B cell (primary cell): Measurements from ENCODE around the gene HOXB8. TPM values are rescaled to one million over a fixed set of nuclear protein-coding genes. Genes with fewer than 3 reads are reported as not detected.

Experiments
- ATAC-seq: fragments of 200-7000 bp; cut with Tn5 transposase; one replicate; pipeline ENCODE4 v1.10.0; 2021; ENCODE audit warnings: low read depth, mild to moderate bottlenecking, moderate number of reproducible peaks, moderate library complexity
- CTCF ChIA-PET: fragments of 350-600 bp; sonication (Branson Sonifier 250); formaldehyde crosslinking; loops from one replicate; lab custom pipeline; 2021; ENCODE audit warnings: antibody characterized with exemption, inconsistent platforms; lab: Charles Lee
- POLR2A ChIA-PET: fragments of 350-600 bp; sonication (Branson Sonifier 250); formaldehyde crosslinking; loops from one replicate; lab custom pipeline; 2021; ENCODE audit warnings: antibody characterized with exemption; lab: Charles Lee
- DNase-seq: peaks from one replicate; pipeline ENCODE4 v3.0.0; 2013
- H2AFZ ChIP-seq: 2 replicates; pipeline ENCODE4 v1.6.1; 2012; ENCODE audit warnings: mild to moderate bottlenecking, low read depth, low read length; ENCODE audit not compliant: insufficient read depth, poor library complexity, severe bottlenecking
- H3K27ac ChIP-seq, 2 donors: 1 replicate in 1 of 2; 2 replicates in 1 of 2; pipeline ENCODE4 v1.5.1; 2012 to 2013; ENCODE audit warnings: low read length in 2 of 2, mild to moderate bottlenecking in 2 of 2, moderate library complexity in 1 of 2
- H3K27me3 ChIP-seq, 4 experiments: fragments of 200-600 bp in 1 of 4; sonication (generic) in 1 of 4; replicated peaks in 1 of 4; 1 replicate in 2 of 4; 2 replicates in 2 of 4; pipeline versions ENCODE4 v1.6.1 to v1.7.0; 2013 to 2016; ENCODE audit warnings: low read length in 3 of 4, mild to moderate bottlenecking in 2 of 4, mixed read lengths in 1 of 4, moderate library complexity in 1 of 4; ENCODE audit not compliant: insufficient read depth in 4 of 4, control insufficient read depth in 3 of 4; ENCODE audit errors: control extremely low read depth in 1 of 4
- H3K36me3 ChIP-seq, 2 experiments: replicated peaks in 1 of 2; 1 replicate in 1 of 2; 2 replicates in 1 of 2; pipeline versions ENCODE4 v1.6.1 to v1.7.1; 2013; ENCODE audit warnings: low read length in 1 of 2; ENCODE audit not compliant: insufficient read depth in 2 of 2, control insufficient read depth in 1 of 2; ENCODE audit errors: control extremely low read depth in 1 of 2, extremely low read depth in 1 of 2
- H3K4me1 ChIP-seq, 2 donors: fragments of 200-600 bp in 1 of 2; sonication (generic) in 1 of 2; 1 replicate in 1 of 2; 2 replicates in 1 of 2; pipeline versions ENCODE4 v1.5.1 to v1.6.1; 2013 to 2017; ENCODE audit warnings: low read length in 2 of 2; ENCODE audit not compliant: control insufficient read depth in 2 of 2, insufficient read depth in 2 of 2
- H3K4me2 ChIP-seq: replicated peaks from 2 replicates; pipeline ENCODE3; 2012; ENCODE audit warnings: mild to moderate bottlenecking, low read depth, low read length; ENCODE audit not compliant: poor library complexity, severe bottlenecking
- H3K4me3 ChIP-seq, 5 experiments: fragments of 200-600 bp in 1 of 5; sonication (generic) in 1 of 5; 1 replicate in 3 of 5; 2 replicates in 2 of 5; pipeline versions ENCODE4 v1.5.1 to v1.7.0; 2011 to 2016; ENCODE audit warnings: low read length in 4 of 5, mild to moderate bottlenecking in 4 of 5, low read depth in 2 of 5, control low read depth in 1 of 5, moderate library complexity in 1 of 5; ENCODE audit not compliant: insufficient read depth in 1 of 5; ENCODE audit errors: control extremely low read depth in 1 of 5, extremely low read depth in 1 of 5
- H3K79me2 ChIP-seq: fragments of 200-600 bp; sonication (generic); one replicate; pipeline ENCODE4 v1.6.0; 2016; ENCODE audit warnings: low read length; ENCODE audit not compliant: control insufficient read depth, insufficient read depth
- H3K9ac ChIP-seq: fragments of 200-600 bp; sonication (generic); 2 replicates; pipeline ENCODE4 v1.6.1; 2017; ENCODE audit warnings: mild to moderate bottlenecking, low read length, moderate library complexity
- H3K9me3 ChIP-seq, 3 donors: one replicate each; pipeline versions ENCODE4 v1.6.1 to v1.7.1; 2013; ENCODE audit warnings: low read length in 2 of 3; ENCODE audit not compliant: control insufficient read depth in 2 of 3, insufficient read depth in 1 of 3; ENCODE audit errors: control extremely low read depth in 1 of 3
- H4K20me1 ChIP-seq: 2 replicates; pipeline ENCODE4 v1.6.0; 2012; ENCODE audit warnings: mild to moderate bottlenecking, low read length; ENCODE audit not compliant: insufficient read depth, control insufficient read depth, poor library complexity, severe bottlenecking
- H3K27ac Mint-ChIP-seq: one replicate; pipeline ENCODE4 v1.8.0; 2021; ENCODE audit warnings: mixed read lengths
- H3K27me3 Mint-ChIP-seq: one replicate; pipeline ENCODE4 v1.8.0; 2021; ENCODE audit warnings: mixed read lengths
- H3K4me1 Mint-ChIP-seq: one replicate; pipeline ENCODE4 v1.8.0; 2021; ENCODE audit warnings: mixed read lengths
- H3K4me3 Mint-ChIP-seq: one replicate; pipeline ENCODE4 v1.8.0; 2021; ENCODE audit warnings: mixed read lengths
- H3K9me3 Mint-ChIP-seq: one replicate; pipeline ENCODE4 v1.8.0; 2022; ENCODE audit warnings: mixed read lengths; ENCODE audit not compliant: insufficient read depth
- CTCF ChIP-seq: fragments of 200-600 bp; IDR thresholded peaks from one replicate; pipeline ENCODE4 v1.8.0; 2022; ENCODE audit warnings: antibody characterized with exemption, mild to moderate bottlenecking
- EZH2 ChIP-seq: IDR thresholded peaks from 2 replicates; pipeline ENCODE4 v1.6.1; 2012; ENCODE audit warnings: borderline replicate concordance, low read depth, mild to moderate bottlenecking, moderate library complexity, low read length; ENCODE audit not compliant: insufficient read depth, poor library complexity, severe bottlenecking
- WGBS: methylation state at CpG from one replicate; pipeline ENCODE4 v1.1.5; 2013; ENCODE audit warnings: missing lambda C conversion rate; ENCODE audit not compliant: insufficient coverage; 5-methylcytosine and 5-hydroxymethylcytosine counted together
- intact Hi-C: fragments of 100-400 bp; cut with micrococcal nuclease; formaldehyde crosslinking; loops from one replicate; pipeline ENCODE4 v1.10.0; 2022
- polyA plus RNA-seq: library from polyadenylated mRNA; depleted of rRNA; stranded (reverse); fragments of >200 nt; gene quantifications from 2 replicates; pipeline ENCODE4 v1.2.3, GENCODE V29; 2012
- total RNA-seq, 2 donors: library from RNA; stranded (reverse); fragments of 120-200 nt in 1 of 2; gene quantifications; 1 replicate in 1 of 2; 2 replicates in 1 of 2; pipeline versions ENCODE4 v1.2.3 to v1.2.4, GENCODE V29; 2013 to 2022

Gene HOXB8
- total and polyA plus RNA-seq, 2 donors (not counting 1 experiment from before 2014, with no cell fraction given), result not detected

GRCh38 chr17:48593126-48593829, 21.8 kb downstream of the HOXB8 start, which contains the start of gene HOXB5:
HOXB5 (minus strand) TSS chr17:48593779; CDS start chr17:48593682, 97 bp downstream.
- Histone ChIP-seq H3K79me2 (no peaks in the 10 kb centered on the region), H3K9ac (peak within 1 kb of the TSS; percentile 50), H3K4me2 (peak within 1 kb of the TSS; percentile 80), H3K27ac (no peak within 1 kb of the TSS), H3K4me3 (peak within 1 kb of the TSS in 4 of 5 experiments; percentile 11 to 44 (median 30)), H3K4me1 (peaks cover 59 to 67% of the 10 kb centered on the region in 2 donors), H3K27me3 (peaks cover 0 to 99% (median 80%) of the 10 kb centered on the region in 4 experiments), H2AFZ (peak within 1 kb of the TSS; percentile 50), H4K20me1 (peaks cover 8% of the 10 kb centered on the region), H3K36me3 (no peaks in the 10 kb centered on the region), H3K9me3 (peaks cover 0 to 21% (median 0%) of the 10 kb centered on the region in 3 donors)
- H3K4me1 Mint-ChIP-seq, result peaks cover 51% of the 10 kb centered on the region
- ChIA-PET POLR2A (interaction anchor here (0.5 to 1.6 kb wide), 4 partner anchors 20 to 275 kb away, joined by 3 to 4 read pairs (median 4); no protein-coding TSS in a partner anchor), CTCF (interaction anchor here (0.7 to 5.6 kb wide), 29 partner anchors 14 to 568 kb away, joined by 3 to 68 read pairs (median 4); partner anchors contain the start of gene PRAC2)
- H3K27ac Mint-ChIP-seq, result peak within 1 kb of the TSS; percentile 51
- ATAC-seq (no peak), DNase-seq (peak; percentile 65)
- intact Hi-C loops, result loop anchor here (1.0 to 2.0 kb wide), 3 partner anchors 14 to 285 kb away; partner anchors contain the start of gene HOXB4
- WGBS, result 2% methylated on average over 44 of the region's 50 CpGs
- H3K27me3 Mint-ChIP-seq, result peaks cover 90% of the 10 kb centered on the region
- no peaks in the 10 kb centered on the region for H3K9me3 Mint-ChIP-seq
- peak within 1 kb of the TSS; percentile 83 for H3K4me3 Mint-ChIP-seq
- no peak for TF ChIP-seq CTCF
- TF ChIP-seq EZH2, result peak; percentile 83
